Calu3 (cell line): ENCODE measurements around the gene IQCF6. TPM values are rescaled to one million over a fixed set of nuclear protein-coding genes. Genes with fewer than 3 reads are reported as not detected.
A peak's percentile ranks its signal among the peaks of the same experiment; 100 is the strongest.

Experiments
- BruUV-seq: library from RNA; stranded (reverse); fragments of 400-500 nt; replicated peaks from 2 replicates; lab custom pipeline; 2021; lab: Mats Ljungman, UMichigan
- CTCF ChIA-PET: fragments of 300-600 bp; sonication (Branson Sonifier 250); formaldehyde crosslinking; loops from one replicate; lab custom pipeline; 2022; ENCODE audit warnings: antibody characterized with exemption; lab: Charles Lee
- DNase-seq: peaks from one replicate; pipeline ENCODE4 v3.0.0; 2022
- H3K27ac Mint-ChIP-seq: one replicate; pipeline ENCODE4 v1.8.0; 2022; ENCODE audit warnings: mixed read lengths; ENCODE audit not compliant: unreplicated experiment
- H3K27me3 Mint-ChIP-seq: one replicate; pipeline ENCODE4 v1.8.0; 2022; ENCODE audit warnings: mixed read lengths; ENCODE audit not compliant: unreplicated experiment
- H3K36me3 Mint-ChIP-seq: one replicate; pipeline ENCODE4 v1.8.0; 2022; ENCODE audit warnings: mild to moderate bottlenecking, moderate library complexity, mixed read lengths; ENCODE audit not compliant: insufficient read depth, unreplicated experiment
- H3K4me1 Mint-ChIP-seq: one replicate; pipeline ENCODE4 v1.8.0; 2022; ENCODE audit warnings: mild to moderate bottlenecking, low read depth, mixed read lengths; ENCODE audit not compliant: unreplicated experiment
- H3K4me3 Mint-ChIP-seq: one replicate; pipeline ENCODE4 v1.8.0; 2022; ENCODE audit warnings: mild to moderate bottlenecking, low read depth, moderate library complexity, mixed read lengths; ENCODE audit not compliant: unreplicated experiment
- H3K9me3 Mint-ChIP-seq: one replicate; pipeline ENCODE4 v1.8.0; 2022; ENCODE audit warnings: low read depth, mixed read lengths; ENCODE audit not compliant: unreplicated experiment
- intact Hi-C: fragments of 100-400 bp; cut with micrococcal nuclease; formaldehyde crosslinking; loops from one replicate; pipeline ENCODE4 v1.10.0; 2022; ENCODE audit not compliant: unreplicated experiment
- total RNA-seq: library from RNA; stranded (reverse); gene quantifications from 2 replicates; pipeline ENCODE4 v1.2.3, GENCODE V29; 2022
- TF ChIP-seq, protein P1 (sequence below): fragments of 200-600 bp; IDR thresholded peaks from one replicate; pipeline ENCODE4 v1.8.0; 2022; ENCODE audit warnings: antibody characterized with exemption; ENCODE audit not compliant: unreplicated experiment

Gene IQCF6
- total RNA-seq, 1 experiment from 2014 or later, result not detected

DNA sequence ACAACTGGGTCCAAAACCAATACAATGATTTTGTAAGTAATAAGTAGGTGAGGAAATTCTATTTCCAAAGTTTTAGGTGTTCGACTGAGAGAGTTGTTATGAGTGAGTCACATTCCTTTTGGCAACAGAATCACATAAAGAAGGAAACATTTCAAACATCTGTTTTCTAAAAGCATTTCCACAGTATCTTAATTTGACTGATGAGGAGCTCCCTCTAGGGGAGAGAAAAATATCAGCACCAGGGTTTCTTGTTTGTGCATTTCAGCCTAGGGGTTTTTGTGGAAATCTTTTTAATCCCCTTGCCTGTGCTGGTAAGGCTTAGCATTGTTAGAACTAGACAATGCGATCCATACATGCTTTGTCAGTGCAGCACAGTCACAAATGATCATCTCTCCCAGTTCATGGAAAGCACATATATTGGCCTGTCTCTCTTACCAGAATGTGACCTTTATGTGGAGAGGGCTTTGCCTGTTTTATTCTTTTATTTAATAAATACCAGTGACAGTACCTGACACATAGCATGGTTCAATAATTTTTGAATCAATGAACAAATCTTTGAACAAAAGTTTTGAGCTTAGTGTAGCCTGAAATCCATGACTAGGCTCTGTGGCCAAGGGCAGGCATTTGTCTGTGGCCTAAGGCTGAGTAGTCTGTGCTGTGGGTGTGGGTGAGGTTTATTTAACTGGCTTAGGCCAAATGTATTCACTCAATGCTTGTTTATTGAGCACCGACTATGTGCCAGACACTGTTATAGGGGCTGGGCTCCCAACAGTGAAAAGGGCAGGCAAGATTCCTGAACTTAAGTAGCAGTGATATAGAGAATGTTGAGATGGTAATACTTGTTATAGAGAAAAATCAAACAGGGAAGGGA lies 21.1 kb upstream of the IQCF6 start:
- Mint-ChIP-seq H3K4me3 (no peak overlapping the region), H3K4me1 (peaks cover 8% of the 10 kb centered on the region), H3K36me3 (no peaks in the 10 kb centered on the region), H3K27me3 (peaks cover 11% of the 10 kb centered on the region), H3K27ac (no peak overlapping the region), H3K9me3 (no peaks in the 10 kb centered on the region)
- CTCF ChIA-PET, result interaction anchor here (0.6 to 2.5 kb wide), 5 partner anchors 81 to 361 kb away, joined by 3 to 30 read pairs (median 4); no protein-coding TSS in a partner anchor
- intact Hi-C loops, result loop anchor here (1.0 to 10.0 kb wide), 2 partner anchors 81 to 295 kb away; partner anchors contain the start of gene DCAF1
- TF ChIP-seq, protein P1, sequence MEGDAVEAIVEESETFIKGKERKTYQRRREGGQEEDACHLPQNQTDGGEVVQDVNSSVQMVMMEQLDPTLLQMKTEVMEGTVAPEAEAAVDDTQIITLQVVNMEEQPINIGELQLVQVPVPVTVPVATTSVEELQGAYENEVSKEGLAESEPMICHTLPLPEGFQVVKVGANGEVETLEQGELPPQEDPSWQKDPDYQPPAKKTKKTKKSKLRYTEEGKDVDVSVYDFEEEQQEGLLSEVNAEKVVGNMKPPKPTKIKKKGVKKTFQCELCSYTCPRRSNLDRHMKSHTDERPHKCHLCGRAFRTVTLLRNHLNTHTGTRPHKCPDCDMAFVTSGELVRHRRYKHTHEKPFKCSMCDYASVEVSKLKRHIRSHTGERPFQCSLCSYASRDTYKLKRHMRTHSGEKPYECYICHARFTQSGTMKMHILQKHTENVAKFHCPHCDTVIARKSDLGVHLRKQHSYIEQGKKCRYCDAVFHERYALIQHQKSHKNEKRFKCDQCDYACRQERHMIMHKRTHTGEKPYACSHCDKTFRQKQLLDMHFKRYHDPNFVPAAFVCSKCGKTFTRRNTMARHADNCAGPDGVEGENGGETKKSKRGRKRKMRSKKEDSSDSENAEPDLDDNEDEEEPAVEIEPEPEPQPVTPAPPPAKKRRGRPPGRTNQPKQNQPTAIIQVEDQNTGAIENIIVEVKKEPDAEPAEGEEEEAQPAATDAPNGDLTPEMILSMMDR, result peak; percentile 58
- DNase-seq, result peak; percentile 59
- BruUV-seq, result no TSS peak

DNA sequence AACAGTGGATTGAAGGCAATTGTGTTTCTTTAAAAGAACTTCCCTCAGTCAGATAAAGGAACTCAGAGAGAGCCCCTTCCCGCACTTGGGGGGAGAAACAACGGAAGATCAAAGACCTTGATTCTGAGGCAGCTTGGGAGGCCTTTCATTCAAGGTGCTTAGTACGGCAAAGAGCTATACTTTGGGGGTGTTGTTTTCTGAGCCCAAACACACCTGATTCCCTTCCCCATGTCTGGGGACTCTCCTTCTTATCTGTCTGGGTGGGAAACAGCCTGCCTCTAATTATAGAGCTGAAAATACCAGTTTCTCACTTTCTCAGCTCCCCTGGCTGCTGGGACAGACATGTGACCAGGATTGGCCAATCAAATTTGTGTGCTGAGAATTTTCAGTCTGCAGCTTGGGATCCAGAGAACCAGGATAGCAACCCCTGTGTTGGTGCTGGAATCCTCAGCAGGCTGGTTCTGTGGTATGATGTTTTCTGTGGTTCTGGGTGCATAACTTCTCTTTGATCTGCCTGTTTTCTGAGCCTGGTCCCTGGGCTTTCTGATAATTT lies 19.4 kb upstream of the IQCF6 start:
- H3K36me3 Mint-ChIP-seq, result no peaks in the 10 kb centered on the region
- no peaks in the 10 kb centered on the region for H3K27me3 Mint-ChIP-seq
- CTCF ChIA-PET, result interaction anchor here (0.9 to 2.5 kb wide), 2 partner anchors 79 to 116 kb away, joined by 3 to 30 read pairs; no protein-coding TSS in a partner anchor
- no peak overlapping the region for H3K4me3 Mint-ChIP-seq
- H3K9me3 Mint-ChIP-seq, result no peaks in the 10 kb centered on the region
- BruUV-seq, result no TSS peak
- H3K4me1 Mint-ChIP-seq, result peaks cover 8% of the 10 kb centered on the region
- no peak overlapping the region for H3K27ac Mint-ChIP-seq
- TF ChIP-seq, protein P1, result no peak
- intact Hi-C loops, result no loop called here
- no peak for DNase-seq

DNA sequence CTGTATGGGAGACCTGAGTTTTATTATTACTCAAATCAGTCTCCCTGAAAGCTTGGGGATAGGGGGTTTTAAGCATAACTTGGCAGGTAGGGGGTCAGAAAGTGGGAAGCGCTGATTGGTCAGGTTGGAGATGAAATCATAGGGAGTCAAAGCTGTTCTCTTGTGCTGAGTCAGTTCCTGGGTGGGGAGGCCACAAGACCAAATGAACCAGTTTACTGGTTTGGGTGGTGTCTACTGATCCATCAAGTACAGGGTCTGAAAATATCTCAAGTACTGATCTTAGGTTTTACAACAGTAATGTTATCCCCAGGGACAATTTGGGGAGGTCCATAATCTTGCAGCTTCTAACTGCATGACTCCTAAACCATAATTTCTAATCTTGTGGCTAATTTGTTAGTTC lies 17.8 kb upstream of the IQCF6 start:
- no peaks in the 10 kb centered on the region for H3K36me3 Mint-ChIP-seq
- intact Hi-C loops, result no loop called here
- H3K4me1 Mint-ChIP-seq, result peaks cover 8% of the 10 kb centered on the region
- no peaks in the 10 kb centered on the region for H3K27me3 Mint-ChIP-seq
- BruUV-seq, result no TSS peak
- no peak for DNase-seq
- H3K9me3 Mint-ChIP-seq, result no peaks in the 10 kb centered on the region
- CTCF ChIA-PET, result no interaction called here
- H3K27ac Mint-ChIP-seq, result no peak overlapping the region
- H3K4me3 Mint-ChIP-seq, result no peak overlapping the region
- TF ChIP-seq, protein P1, result no peak

DNA sequence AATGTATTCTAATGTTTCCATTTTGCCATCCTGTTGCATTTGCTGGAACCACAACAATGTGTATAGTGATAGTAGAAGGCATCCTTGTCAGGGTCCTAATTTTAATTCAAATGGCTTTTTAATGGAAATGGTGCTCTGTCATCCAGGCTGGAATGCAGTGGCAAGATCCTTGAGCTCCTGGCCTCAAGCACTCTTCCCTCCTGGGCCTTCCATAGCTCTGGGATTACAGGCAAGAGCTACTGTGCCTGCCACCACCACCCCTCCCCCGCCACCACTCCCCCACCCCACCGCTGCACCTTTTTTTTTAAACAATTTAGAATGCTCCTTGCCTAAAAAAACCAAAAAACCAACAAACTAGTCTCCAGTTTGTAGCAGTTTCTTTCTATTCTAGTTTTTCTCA lies 15.2 kb upstream of the IQCF6 start:
- H3K27me3 Mint-ChIP-seq, result no peaks in the 10 kb centered on the region
- no peak for DNase-seq
- H3K27ac Mint-ChIP-seq, result no peak overlapping the region
- no peak overlapping the region for H3K4me3 Mint-ChIP-seq
- H3K4me1 Mint-ChIP-seq, result peaks cover 8% of the 10 kb centered on the region
- TF ChIP-seq, protein P1, result no peak
- CTCF ChIA-PET, result no interaction called here
- no peaks in the 10 kb centered on the region for H3K9me3 Mint-ChIP-seq
- intact Hi-C loops, result no loop called here
- H3K36me3 Mint-ChIP-seq, result no peaks in the 10 kb centered on the region
- BruUV-seq, result no TSS peak
